Ovary (tissue), 9 donors: ENCODE measurements around the gene CEP128. TPM values are rescaled to one million over a fixed set of nuclear protein-coding genes. Genes with fewer than 3 reads are reported as not detected.

Experiments used
- DNase-seq, 5 donors: peaks; one replicate each; pipeline ENCODE4 v3.0.0-alpha.2; 2019 to 2020
- H3K27ac ChIP-seq, 2 donors: fragments of 200-600 bp; one replicate each; pipeline versions ENCODE4 v1.5.1 to v1.8.0; 2019 to 2022
- H3K27me3 ChIP-seq: fragments of 200-600 bp; one replicate; pipeline ENCODE4 v1.8.0; 2022
- H3K36me3 ChIP-seq: fragments of 200-600 bp; sonication (generic); one replicate; pipeline ENCODE4 v1.5.1; 2019
- H3K4me1 ChIP-seq: one replicate; pipeline ENCODE4 v1.8.1; 2013; ENCODE audit warnings: mild to moderate bottlenecking, moderate library complexity; ENCODE audit not compliant: insufficient read depth
- H3K4me3 ChIP-seq: fragments of 200-600 bp; sonication (generic); one replicate; pipeline ENCODE4 v1.5.1; 2017
- H3K9me3 ChIP-seq, 2 donors: fragments of 200-600 bp in 1 of 2; sonication (generic) in 1 of 2; one replicate each; pipeline versions ENCODE4 v1.5.1 to v1.8.1; 2013 to 2019; ENCODE audit warnings: mild to moderate bottlenecking in 1 of 2, moderate library complexity in 1 of 2
- CTCF ChIP-seq, 3 donors: fragments of 450-650 bp in 2 of 3; fragments of 200-600 bp in 1 of 3; IDR thresholded peaks; one replicate each; pipeline versions ENCODE4 v1.5.1 to v1.8.0; 2016 to 2022; ENCODE audit warnings: antibody characterized with exemption in 3 of 3, mild to moderate bottlenecking in 1 of 3
- EP300 ChIP-seq: sonication (generic); formaldehyde crosslinking; IDR thresholded peaks from one replicate; pipeline ENCODE4 v1.6.1; 2017; ENCODE audit warnings: antibody characterized with exemption
- POLR2A ChIP-seq: fragments of 450-650 bp; IDR thresholded peaks from one replicate; pipeline ENCODE4 v1.6.1; 2017; ENCODE audit warnings: antibody characterized with exemption, mild to moderate bottlenecking, moderate library complexity
- WGBS, 3 donors: extraction: QIAGEN DNeasy Blood & Tissue Kit in 1 of 3; methylation state at CpG; one replicate each; pipeline versions ENCODE4 v1.1.5 to v1.1.7; 2013 to 2017; 5-methylcytosine and 5-hydroxymethylcytosine counted together
- intact Hi-C, 4 donors: fragments of 100-400 bp; cut with DNase I; formaldehyde crosslinking; loops; one replicate each; pipeline versions ENCODE4 v1.11.0 to v1.15.1; 2022 to 2023
- polyA plus RNA-seq, 2 donors: library from polyadenylated mRNA; stranded (reverse); fragments of 200-250 nt in 1 of 2; fragments of 350-450 nt in 1 of 2; fragmentation: Illumina TruSeq in 1 of 2; extraction: RNeasy Lipid Tissue Mini Kit (QIAGEN cat#74804) in 1 of 2; gene quantifications; one replicate each; pipeline ENCODE4 v1.2.3, GENCODE V29; 2013 to 2014
- total RNA-seq, 7 donors: library from RNA; depleted of rRNA in 2 of 7; stranded (reverse); fragments of >200 nt in 2 of 7; fragmentation: NEBNext Ultra II Directional in 3 of 7; extraction: Animal tissue kit (Norgen Biotek cat#: 25700) in 3 of 7; gene quantifications; one replicate each; pipeline versions ENCODE4 v1.1.0 to v1.2.4, GENCODE V29; 2016 to 2023
- donor health status: DM: no; HTN: no; CAD: no; lungs with moderate emphysema.
- donor health status: DM: no; HTN: no; CAD: no.
- donor health status: Bipolar disorder and iron deficiency.
- donor health status: DM: yes; HTN: yes; CAD: no.
- donor health status: DM: no; HTN: no; CAD: no.
- donor health status: DM: yes; HTN: yes; CAD: no.

The CEP128 gene
- total and polyA plus RNA-seq, 9 donors, result 1.5 to 14.3 (median 6.4) TPM

- intact Hi-C loops, result no loop called here
- TF ChIP-seq EP300 (no peak), CTCF (IDR thresholded peaks at IDR 0.05) (no peak), POLR2A (no peak)
- H3K36me3 ChIP-seq, result no peaks in the 10 kb centered on the region
- 62 to 66% (median 63%) methylated on average over 3 of the region's 3 CpGs for WGBS, 3 donors
- no peaks in the 10 kb centered on the region for H3K27me3 ChIP-seq
- no peak overlapping the region for H3K27ac ChIP-seq
- H3K4me3 ChIP-seq, result no peak overlapping the region
- H3K9me3 ChIP-seq, result no peaks in the 10 kb centered on the region
- no peaks in the 10 kb centered on the region for H3K4me1 ChIP-seq
- no peak for DNase-seq
Observed at GRCh38 chr14:80634106-80634758, 307.3 kb downstream of the CEP128 start.

GRCh38 chr14:80629606-80630005, 311.9 kb downstream of the CEP128 start:
- no peak for DNase-seq
- intact Hi-C loops, result no loop called here

GRCh38 chr14:80628547-80628946, 313.0 kb downstream of the CEP128 start:
- WGBS, 3 donors, result 92 to 94% (median 93%) methylated on average over 6 of the region's 6 CpGs
- Histone ChIP-seq H3K4me3 (no peak overlapping the region), H3K27me3 (no peaks in the 10 kb centered on the region), H3K27ac (no peak overlapping the region), H3K36me3 (no peaks in the 10 kb centered on the region), H3K9me3 (no peaks in the 10 kb centered on the region), H3K4me1 (no peaks in the 10 kb centered on the region)
- DNase-seq, result no peak
- intact Hi-C loops, result no loop called here
- TF ChIP-seq POLR2A, result no peak

More at GRCh38 chr14:80629606-80630005, 311.9 kb downstream of the CEP128 start:
- TF ChIP-seq EP300 (no peak), POLR2A (no peak), CTCF (IDR thresholded peaks at IDR 0.05) (no peak)
- Histone ChIP-seq H3K27ac (no peak overlapping the region), H3K9me3 (no peaks in the 10 kb centered on the region), H3K4me1 (no peaks in the 10 kb centered on the region), H3K4me3 (no peak overlapping the region), H3K27me3 (no peaks in the 10 kb centered on the region), H3K36me3 (no peaks in the 10 kb centered on the region)

GRCh38 chr14:80627745-80628144, 313.8 kb downstream of the CEP128 start:
- 96 to 97% (median 96%) methylated on average over 2 of the region's 2 CpGs for WGBS, 3 donors
- Histone ChIP-seq H3K27me3 (no peaks in the 10 kb centered on the region), H3K4me3 (no peak overlapping the region), H3K27ac (no peak overlapping the region), H3K4me1 (no peaks in the 10 kb centered on the region), H3K36me3 (no peaks in the 10 kb centered on the region), H3K9me3 (no peaks in the 10 kb centered on the region)
- TF ChIP-seq EP300 (no peak), CTCF (IDR thresholded peaks at IDR 0.05) (no peak), POLR2A (no peak)
- intact Hi-C loops, result no loop called here
- no peak for DNase-seq

- Histone ChIP-seq H3K9me3 (no peaks in the 10 kb centered on the region), H3K4me1 (no peaks in the 10 kb centered on the region), H3K27ac (no peak overlapping the region), H3K27me3 (no peaks in the 10 kb centered on the region), H3K4me3 (no peak overlapping the region), H3K36me3 (no peaks in the 10 kb centered on the region)
- no peak for DNase-seq
- intact Hi-C loops, result no loop called here
- no peak for TF ChIP-seq POLR2A
- no peak for TF ChIP-seq EP300
- no peak for TF ChIP-seq CTCF (IDR thresholded peaks at IDR 0.05)
- WGBS, 3 donors, result 46 to 67% (median 53%) methylated on average over 1 of the region's 1 CpG
Observed at GRCh38 chr14:80624581-80624980, 317.0 kb downstream of the CEP128 start.
